HG03060 (cell line): ENCODE measurements around the gene USP7.
A peak's percentile ranks its signal among the peaks of the same experiment; 100 is the strongest.

Experiments
- ATAC-seq: cut with Tn5 transposase; IDR thresholded peaks from one replicate; pipeline ENCODE4 v1.9.1; 2021; ENCODE audit warnings: low read depth, moderate number of reproducible peaks; ENCODE audit not compliant: unreplicated experiment

USP7 gene

DNA sequence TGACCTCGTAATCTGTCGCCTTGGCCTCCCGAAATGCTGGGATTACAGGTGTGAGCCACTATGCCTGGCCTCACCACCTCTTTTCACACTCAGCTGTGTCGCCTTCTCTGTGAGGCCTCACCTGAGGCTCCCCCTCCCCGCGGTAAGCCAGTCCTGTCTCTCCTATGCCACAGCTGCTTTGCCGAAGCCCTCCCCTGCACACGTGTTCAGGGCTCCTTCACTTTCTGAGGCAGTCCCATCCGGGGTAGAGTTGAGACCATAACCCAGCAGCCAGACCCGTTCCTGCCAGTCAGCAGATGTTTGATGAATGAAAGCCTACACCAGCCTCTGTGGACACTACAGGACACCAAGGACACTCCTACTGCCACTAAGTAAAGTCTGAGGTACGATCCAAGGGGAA lies 10.6 kb downstream of the USP7 start:
- no peak for ATAC-seq

DNA sequence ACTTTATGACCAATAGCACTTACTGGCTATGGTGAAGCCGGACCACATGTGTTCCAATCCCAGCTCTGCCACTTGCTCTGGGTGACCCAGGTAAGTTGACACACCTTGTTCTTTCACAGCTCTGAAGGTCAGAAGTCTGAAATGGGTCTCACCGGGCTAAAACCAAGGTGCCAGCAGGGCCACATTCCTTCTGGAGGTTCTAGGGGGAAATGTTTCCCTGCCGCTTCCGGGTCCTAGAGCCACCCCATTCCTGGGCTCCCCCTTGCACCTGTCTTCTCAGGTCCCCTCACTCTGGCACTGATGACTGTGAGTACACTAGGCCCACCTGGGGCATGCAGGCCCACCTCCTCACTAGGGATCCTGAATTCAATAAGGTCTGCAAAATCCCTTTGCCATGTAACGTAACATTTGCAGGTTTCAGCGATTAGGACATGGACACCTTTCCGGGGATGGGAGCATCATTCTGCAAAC lies 11.4 kb downstream of the USP7 start:
- ATAC-seq, result no peak

DNA sequence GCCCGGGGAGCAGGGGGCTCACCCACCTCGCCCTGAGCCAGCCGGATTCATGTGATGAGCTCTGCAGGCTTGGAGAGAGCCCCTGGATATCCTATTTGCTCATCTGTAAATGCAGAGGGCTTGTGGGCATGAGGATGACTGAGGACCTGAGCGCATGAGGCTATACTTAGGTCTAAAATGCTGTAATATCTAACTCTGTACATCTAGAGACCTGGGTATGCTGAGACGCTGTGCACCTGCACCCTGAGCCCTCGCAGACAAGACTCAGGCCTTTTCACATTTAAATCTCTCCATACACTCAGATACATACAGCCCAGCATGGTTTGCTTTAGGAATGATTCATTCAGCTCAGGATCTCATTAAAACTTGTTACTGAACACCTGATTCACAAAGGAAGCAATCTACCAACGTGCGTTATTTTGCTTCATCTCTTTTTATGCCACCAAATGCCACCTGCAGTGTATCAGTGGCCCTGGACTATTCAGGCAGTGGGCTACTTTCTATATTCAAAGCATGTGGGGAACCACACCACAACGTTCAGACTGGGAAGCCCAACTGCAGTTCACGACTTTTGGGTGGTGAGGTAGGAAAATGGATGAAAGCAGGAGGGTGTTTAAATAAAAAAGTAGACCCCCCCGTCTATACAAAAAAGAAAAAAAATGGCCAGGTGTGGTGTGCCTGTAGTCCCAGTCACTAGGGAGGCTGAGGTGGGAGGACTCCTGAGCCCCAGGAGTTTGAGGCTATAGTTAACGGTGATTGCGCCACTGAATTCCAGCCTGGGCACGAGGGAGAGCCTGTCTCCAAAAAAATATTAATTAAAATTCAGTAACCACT lies 12.0 kb downstream of the USP7 start:
- no peak for ATAC-seq

DNA sequence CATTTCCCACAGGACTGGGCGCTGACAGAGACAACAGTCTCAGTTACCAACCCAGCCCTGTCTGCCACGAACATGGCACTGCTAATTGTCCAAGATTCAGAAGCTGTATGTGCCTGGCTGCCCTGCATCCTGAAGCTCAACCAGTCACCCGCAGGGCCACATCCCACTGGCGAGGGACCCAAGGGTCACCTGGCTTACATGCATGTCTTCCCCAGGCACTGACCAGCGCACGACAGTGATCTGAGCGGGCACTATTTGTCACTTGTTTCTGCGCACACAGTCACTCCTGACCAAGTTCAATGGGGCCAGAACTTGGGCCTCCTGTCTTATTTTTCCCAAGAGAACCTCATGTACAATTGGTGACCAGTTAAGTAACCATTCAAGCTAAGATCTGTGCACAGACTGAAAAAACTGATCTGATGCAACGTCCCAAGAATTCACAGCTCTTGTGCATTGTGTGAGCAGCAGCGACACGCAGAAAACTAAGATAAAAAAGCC lies 13.1 kb downstream of the USP7 start:
- no peak for ATAC-seq

DNA sequence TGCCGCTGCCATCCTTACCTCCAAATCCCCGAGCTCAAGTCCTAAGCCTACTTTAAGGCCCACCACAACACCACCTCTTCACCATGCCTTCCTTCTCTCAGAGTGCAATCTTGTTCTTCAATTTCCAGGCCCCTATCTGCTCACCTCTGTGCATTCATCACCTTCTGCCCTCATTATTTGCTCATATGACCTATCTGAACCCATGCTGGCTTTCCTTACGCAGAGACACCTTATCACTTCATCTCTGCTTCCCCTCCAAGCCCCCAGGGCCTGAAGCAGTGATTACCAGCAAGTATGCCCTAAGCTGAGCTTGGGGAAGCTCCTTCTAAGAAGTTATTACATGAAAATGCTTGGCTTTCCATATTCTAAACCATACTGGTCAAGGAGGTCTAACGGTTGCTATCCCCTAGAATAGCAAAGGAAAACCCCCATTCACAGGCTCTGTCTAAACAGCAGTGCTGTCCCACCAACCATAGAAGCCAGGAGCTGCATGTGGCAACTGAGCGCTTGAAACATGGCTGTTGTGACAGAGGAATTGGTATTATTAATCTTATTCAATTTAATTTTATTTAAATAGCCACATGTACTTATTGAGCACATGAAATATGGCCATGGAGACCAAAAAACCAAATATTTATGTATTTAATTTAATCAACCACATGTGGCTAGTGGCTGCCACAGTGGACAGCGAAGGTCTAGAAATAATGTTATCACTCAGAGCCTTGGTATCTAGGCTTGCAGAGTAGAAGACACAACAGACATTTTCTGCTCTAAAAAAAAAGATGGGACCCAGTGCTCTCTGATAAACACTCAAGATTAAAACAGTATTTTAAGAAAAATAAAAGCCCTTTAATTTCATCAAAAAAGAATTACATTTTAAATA lies 13.9 kb downstream of the USP7 start:
- no peak for ATAC-seq

DNA sequence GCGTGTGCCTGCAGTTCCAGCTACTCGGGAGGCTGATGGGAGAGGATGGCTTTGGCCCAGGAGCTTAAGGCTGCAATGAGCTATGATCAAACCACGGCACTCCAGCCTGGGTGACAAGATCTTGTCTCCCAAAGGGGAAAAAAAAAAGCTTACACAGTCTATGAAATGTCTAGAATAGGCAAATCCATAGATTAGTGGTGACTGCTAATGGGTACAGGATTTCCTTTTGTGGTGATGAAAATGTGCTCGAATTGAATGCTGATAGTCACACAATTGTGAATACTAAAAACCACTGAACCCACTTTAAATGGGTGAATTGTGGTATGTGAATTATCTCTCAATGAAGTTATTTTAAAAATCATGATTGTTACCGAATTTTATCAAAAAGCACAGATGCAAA lies 14.9 kb downstream of the USP7 start:
- ATAC-seq, result no peak

DNA sequence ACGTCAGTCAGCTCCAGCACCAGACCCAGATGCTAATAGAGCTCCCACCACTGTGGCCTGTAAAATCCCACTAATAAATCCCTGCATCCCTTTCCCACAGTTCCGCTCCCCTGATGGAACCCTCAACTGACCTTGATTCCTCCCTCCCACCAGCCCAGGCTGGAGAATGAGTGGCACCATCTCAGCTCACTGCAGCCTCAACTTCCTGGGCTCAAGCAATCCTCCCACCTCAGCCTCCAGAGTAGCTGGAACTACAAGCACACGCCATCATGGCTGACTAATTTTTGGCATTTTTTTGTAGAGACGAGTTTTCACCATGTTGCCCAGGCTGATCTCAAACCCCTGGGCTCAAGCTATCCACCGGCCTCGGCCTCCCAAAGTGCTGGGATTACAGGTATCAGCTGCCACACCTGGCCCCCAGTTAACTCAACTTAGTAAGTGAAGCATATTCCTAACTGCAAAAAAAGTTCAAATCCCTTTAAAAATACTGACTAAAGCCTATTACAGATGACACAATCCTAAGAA lies 15.6 kb downstream of the USP7 start:
- ATAC-seq, result no peak

DNA sequence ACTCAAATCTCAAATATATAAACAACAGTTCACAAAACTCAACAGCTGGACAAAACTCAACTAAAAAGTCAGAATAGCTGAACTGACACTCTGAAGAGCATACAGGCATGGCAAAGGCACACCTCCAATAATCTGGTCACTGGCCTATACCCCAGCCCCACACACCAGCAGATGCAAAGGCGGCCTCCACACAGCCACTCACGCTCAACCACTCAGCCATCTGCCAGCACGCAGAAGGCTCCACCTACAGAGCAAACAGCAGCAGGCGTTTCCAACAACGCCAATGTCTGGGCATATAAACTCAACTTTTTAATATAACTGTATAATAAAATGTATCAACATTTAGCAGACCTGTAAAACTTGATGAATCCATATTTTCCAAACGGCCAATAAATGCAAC lies 17.2 kb downstream of the USP7 start:
- ATAC-seq, result no peak

DNA sequence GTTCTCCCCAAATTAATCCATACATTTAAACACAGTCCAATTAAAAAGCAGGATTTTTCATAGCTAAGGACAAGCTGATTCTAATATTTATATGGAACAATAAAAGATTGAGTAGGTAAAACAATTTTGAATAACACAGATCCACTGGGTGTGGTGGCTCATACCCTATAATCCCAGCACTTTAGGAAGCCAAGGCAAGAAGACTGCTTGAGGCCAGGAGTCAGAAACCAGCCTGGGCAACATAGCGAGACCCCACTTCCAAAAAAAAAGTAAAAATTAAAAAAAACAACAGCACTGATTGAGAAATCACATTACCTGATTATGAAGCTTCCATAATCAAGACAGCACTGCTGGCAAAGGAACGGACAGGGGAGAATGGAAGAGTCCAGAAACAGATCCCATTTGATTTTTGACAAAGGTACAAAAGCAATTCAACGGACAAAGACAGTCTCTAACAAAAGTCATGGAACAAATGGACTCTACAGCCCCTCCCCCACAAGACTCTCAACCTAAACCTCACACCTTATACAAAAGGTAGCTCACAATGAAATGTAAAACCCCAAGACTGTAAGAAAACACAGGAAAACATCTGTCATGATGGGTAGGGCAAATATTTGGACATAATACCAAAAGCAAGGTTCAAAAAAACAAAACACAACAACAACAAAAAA lies 17.9 kb downstream of the USP7 start:
- ATAC-seq, result no peak

DNA sequence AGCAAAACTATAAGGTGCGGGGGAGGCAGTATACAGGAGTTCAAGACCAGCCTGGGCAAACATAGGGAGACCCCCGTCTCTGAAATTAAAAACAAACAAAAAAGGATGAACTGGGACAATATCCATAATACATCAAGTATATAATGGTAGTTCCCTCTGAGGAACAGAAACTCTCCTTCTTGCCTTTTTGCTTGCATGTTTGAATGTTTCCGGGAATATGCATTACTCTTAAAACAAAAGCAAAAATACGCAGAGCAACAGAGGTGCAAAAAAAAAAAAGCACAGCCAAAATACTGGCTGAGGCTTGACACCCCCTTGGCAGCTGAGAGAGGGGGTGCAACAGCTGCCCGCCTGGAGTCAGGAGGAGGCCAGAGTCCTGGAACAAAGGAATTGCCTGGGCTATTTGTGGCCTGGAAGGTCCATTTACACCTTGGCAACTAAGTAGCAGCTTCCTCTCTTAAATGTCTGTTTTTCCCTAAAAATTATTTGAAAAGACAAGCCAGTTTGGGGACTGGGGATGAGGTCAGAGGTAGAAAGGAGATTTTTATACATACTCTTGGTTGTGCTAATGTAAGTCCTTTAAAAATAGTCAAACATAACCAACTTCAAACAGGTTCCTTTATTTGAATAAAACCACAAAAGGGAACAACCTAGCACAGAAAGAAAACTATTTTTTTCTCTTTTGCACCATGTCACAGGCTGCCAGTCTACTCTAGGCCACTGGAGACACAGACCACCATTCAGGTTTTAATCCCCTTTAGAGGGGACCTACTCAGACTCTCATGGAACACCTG lies 19.5 kb downstream of the USP7 start:
- ATAC-seq, result peak; percentile 57

DNA sequence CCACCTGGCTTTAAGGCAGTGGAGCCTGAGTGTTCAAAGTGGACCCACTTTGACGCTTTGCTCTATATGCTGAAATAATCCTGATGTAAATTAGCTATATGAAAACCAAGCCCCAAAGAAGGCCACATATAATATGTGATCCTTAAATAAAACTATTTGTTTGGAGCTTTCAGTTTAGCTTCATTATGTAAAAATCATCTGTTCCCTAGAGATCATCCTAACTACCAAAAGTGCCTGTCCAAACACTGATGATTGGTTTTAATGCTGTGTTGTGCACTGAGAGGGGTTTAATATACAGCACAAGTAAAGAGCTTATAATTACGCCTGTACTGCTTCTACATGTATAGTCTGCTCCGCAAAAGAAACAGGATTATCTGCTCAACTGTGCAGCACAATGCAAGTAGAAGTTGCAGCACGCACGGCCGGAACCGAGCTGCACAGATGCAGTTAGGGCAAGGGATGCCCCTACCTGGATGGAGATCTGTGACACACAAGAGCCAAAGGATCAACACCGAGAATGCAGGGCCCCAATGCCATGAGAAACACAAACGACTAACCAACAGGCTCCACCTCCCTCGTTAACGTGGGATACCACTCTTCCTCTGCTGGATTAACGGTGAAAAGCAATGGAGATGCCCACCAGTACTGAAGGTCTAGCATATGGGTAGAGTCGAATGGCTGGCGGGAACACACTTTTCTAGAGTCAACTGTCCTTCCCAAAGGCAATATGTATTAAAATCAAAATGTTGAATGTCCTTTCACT lies 20.5 kb downstream of the USP7 start:
- ATAC-seq, result no peak

DNA sequence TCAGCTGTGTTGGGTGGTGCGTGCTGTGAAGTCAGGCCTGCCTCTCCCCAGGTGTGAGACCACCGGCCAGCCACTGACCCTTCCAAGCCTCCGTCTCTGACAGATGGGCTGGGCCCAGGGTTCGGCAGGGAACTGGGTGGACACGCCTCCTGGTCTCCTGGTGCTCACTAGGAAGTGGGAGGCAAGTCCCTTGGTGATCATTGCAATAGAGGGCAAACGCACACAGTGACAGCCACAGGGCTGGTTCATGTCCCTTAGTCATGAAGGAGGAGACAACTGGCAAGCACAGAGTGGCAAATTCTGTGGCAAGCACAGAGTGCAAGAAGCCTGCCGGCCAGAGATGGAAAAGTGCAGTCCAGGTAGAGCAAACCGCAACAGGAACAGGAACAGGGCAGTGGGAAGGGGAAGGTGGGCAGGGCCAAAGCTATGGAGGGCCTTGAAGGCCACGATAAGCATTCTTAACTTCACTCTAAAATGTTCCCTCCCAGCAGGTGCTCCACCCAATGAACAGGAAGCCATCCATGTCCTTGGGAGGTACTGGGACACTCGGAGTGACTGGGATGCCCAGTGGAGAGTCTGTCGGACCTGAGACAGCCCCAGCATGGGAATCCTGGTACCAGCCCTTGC lies 21.9 kb downstream of the USP7 start:
- no peak for ATAC-seq

DNA sequence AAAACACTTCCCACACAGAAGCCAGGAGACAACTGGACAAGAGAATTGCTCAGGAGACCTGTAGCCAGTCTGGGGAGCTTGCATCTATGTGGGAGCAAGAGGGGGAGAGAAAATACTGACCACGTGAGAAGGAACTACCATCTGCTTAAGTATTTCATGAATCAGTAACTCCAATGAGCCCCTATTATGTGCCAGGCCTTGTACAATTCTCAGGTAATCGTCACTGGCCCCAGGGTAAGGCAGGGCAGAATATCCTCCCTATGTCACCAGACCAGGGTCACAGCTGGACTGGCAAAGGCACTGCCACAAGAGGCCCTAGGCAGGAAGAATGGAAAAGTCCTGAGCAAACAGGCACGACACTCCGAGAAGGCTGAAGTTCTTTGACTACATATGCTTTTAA lies 25.9 kb downstream of the USP7 start:
- no peak for ATAC-seq

DNA sequence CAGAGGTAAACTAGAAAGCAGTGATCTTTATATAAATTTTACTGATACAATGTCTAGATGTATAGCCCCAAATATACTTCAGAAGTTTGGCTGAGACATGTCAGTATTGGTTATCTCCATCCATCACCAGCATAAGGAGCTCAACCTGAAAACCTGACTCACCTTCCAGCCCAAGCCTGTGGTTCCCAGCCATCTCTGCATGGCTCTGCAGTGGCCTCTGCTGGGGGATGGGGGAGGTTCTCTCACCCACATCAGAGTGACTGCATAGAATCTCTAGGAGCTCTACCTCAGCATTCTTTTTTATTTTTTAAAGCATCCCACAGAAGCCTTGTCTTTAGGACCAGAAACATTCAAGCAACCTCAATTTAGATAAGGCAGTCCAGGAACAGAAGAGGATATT lies 27.3 kb downstream of the USP7 start:
- ATAC-seq, result no peak

DNA sequence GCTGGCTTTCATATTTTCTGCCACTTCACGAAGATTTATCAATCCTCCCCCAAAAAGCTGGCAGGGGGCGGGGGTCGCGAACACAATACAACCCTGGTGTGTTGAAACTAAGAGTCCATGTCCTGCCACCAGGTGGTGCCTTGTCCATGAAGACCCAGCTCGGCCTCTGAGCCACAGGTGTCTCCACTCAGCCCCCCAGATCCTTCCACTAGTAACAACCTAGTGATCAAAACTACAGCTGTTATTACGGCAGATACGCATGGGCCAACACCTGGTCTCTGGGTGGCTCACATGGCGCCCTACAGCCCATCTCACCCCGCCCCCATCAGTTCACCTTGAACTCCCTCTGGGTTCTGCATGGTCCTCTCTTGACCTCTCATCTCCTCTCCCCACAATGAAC lies 27.7 kb downstream of the USP7 start:
- ATAC-seq, result no peak

DNA sequence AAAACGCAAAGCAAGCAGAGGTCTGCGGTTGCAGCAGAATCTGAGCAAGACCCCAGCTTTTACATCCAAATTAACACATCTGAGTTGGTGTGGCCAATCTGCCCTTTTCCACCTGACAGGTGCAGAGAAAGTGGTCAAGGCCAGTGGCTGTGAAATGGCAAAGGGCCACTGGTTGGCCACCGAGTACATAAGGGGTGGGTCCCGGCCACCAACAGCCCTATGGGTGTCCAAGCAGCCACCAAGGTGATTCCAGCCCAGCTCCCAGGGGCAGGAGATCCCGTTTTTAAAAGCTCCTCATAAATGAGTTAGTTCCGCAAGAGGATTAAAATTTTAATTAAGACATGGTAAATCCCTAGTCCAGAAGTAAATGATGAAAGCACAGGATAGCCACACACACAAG lies 29.1 kb downstream of the USP7 start:
- no peak for ATAC-seq

DNA sequence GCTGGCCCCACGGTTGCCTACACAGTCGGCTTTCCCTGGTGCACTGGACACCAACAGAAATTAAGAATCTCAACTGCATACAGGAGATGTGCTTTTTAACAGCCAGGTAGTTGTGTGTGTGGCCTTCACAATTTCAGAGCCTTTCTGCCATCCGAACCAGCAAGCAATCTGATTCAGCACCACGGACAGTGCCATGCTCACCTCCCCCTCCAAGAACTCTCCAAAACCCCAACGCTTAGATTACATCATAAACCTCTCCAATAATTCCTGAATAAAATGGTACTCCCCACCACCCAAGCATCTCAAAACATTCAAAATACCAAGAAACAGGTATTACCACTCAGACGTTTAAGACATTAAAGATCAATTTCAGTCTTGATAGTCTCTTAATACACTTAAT lies 31.8 kb downstream of the USP7 start:
- ATAC-seq, result no peak

DNA sequence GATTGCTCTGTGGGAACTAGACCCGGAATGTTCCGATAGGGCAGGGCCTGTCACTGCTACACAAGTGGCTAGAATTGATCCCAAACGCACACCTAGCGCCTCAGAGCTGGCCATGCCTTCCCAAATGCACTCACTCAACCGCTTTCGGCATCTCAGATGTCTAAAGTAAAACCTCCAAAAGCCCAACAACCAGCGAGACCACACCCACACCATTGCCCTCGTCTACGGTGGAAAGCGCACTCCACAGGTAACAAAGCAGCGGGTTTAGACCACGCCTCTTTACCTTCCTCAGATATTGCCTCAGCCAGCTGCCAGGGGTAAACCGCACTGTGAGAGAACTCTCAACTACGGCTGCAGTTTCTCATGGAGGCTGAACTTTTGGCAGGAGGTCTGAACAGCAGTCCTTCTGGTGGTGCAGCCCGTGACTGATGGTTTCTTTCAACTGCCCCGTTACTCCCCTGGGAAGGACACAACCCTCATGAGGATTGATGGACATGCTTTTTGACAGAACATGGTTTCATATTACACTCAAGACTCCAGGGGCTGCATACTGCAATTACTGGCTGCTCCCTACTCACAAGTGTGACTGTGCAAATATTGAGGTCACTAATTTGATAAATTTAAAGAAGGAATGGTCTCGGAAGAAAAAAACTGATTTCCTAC lies 34.5 kb downstream of the USP7 start:
- peak; percentile 55 for ATAC-seq
